RWPE2 (cell line): ENCODE measurements around the gene DIAPH3.
"Not testable (repeated sequence)": the region's sequence is repeated elsewhere in the genome, so short reads cannot be mapped to it uniquely, and the experiment has no call there.

Experiments
- ATAC-seq: fragments of 200-7000 bp; cut with Tn5 transposase; 3 replicates; pipeline ENCODE4 v1.9.1; 2021; ENCODE audit warnings: low read depth
- DNase-seq: peaks from one replicate; pipeline ENCODE4 v3.0.0-alpha.2; 2020; ENCODE audit warnings: low spot score
- H3K27ac ChIP-seq: fragments of 450-650 bp; 2 replicates; pipeline ENCODE4 v1.5.1; 2017; ENCODE audit warnings: mild to moderate bottlenecking; ENCODE audit not compliant: poor library complexity, severe bottlenecking
- H3K27me3 ChIP-seq: fragments of 250-450 bp; sonication (Bioruptor Pico); 2 replicates; pipeline ENCODE4 v1.5.1; 2021; ENCODE audit warnings: mild to moderate bottlenecking, moderate library complexity; ENCODE audit not compliant: insufficient read depth, poor library complexity, severe bottlenecking
- H3K36me3 ChIP-seq: fragments of 250-450 bp; sonication (Bioruptor Pico); 2 replicates; pipeline ENCODE4 v1.5.1; 2020; ENCODE audit warnings: low read depth, mild to moderate bottlenecking, moderate library complexity
- H3K4me1 ChIP-seq: fragments of 250-450 bp; sonication (Bioruptor Pico); 2 replicates; pipeline ENCODE4 v1.5.1; 2021; ENCODE audit warnings: mild to moderate bottlenecking, moderate library complexity; ENCODE audit not compliant: insufficient read depth, poor library complexity, severe bottlenecking
- H3K4me3 ChIP-seq: fragments of 250-450 bp; sonication (Bioruptor Pico); 2 replicates; pipeline ENCODE4 v1.5.1; 2021; ENCODE audit warnings: mild to moderate bottlenecking, moderate library complexity; ENCODE audit not compliant: severe bottlenecking
- H3K9me3 ChIP-seq: fragments of 250-450 bp; sonication (Bioruptor Pico); 2 replicates; pipeline ENCODE4 v1.5.1; 2021; ENCODE audit warnings: mild to moderate bottlenecking, moderate library complexity; ENCODE audit not compliant: severe bottlenecking
- CTCF ChIP-seq: fragments of 450-650 bp; IDR thresholded peaks from one replicate; pipeline ENCODE4 v1.5.1; 2017; ENCODE audit warnings: mild to moderate bottlenecking, moderate library complexity; ENCODE audit not compliant: poor library complexity, severe bottlenecking

The DIAPH3 gene

GRCh38 chr13:60062502-60062901 is 101.2 kb downstream of the DIAPH3 start:
- H3K36me3 ChIP-seq: no peaks in the 10 kb centered on the region
- H3K4me3 ChIP-seq: no peak overlapping the region
- no peaks in the 10 kb centered on the region for H3K27me3 ChIP-seq
- no peak for DNase-seq
- H3K9me3 ChIP-seq: no peaks in the 10 kb centered on the region
- ATAC-seq: no peak
- no peaks in the 10 kb centered on the region for H3K4me1 ChIP-seq
- no peak overlapping the region for H3K27ac ChIP-seq
- no peak for TF ChIP-seq CTCF

GRCh38 chr13:60061737-60062136 is 102.0 kb downstream of the DIAPH3 start:
- Histone ChIP-seq H3K9me3 (no peaks in the 10 kb centered on the region), H3K27me3 (no peaks in the 10 kb centered on the region), H3K4me3 (no peak overlapping the region), H3K27ac (no peak overlapping the region), H3K4me1 (no peaks in the 10 kb centered on the region), H3K36me3 (no peaks in the 10 kb centered on the region)
- no peak for ATAC-seq
- no peak for DNase-seq
- TF ChIP-seq CTCF: no peak

- Histone ChIP-seq H3K9me3 (no peaks in the 10 kb centered on the region), H3K4me1 (no peaks in the 10 kb centered on the region), H3K27ac (no peak overlapping the region), H3K36me3 (no peaks in the 10 kb centered on the region), H3K27me3 (no peaks in the 10 kb centered on the region), H3K4me3 (no peak overlapping the region)
- DNase-seq: no peak
- ATAC-seq: no peak
- TF ChIP-seq CTCF: no peak
These were observed 111.9 kb downstream of the DIAPH3 start for GRCh38 chr13:60051754-60052285.

GRCh38 chr13:60048353-60048752 is 115.4 kb downstream of the DIAPH3 start:
- ATAC-seq, DNase-seq, H3K9me3 ChIP-seq, H3K4me1 ChIP-seq, H3K36me3 ChIP-seq, H3K27me3 ChIP-seq, H3K27ac ChIP-seq, H3K4me3 ChIP-seq: not testable (repeated sequence)

- Histone ChIP-seq H3K36me3 (peaks cover 10% of the 10 kb centered on the region; the same call in 1 of the 2 replicates), H3K27me3 (no peaks in the 10 kb centered on the region), H3K4me3 (no peak overlapping the region), H3K9me3 (no peaks in the 10 kb centered on the region), H3K4me1 (no peaks in the 10 kb centered on the region), H3K27ac (no peak overlapping the region)
- ATAC-seq (no peak), DNase-seq (no peak)
- no peak for TF ChIP-seq CTCF
These were observed 115.8 kb downstream of the DIAPH3 start for GRCh38 chr13:60047918-60048317.
